Right lobe of liver (tissue), 4 donors: ENCODE results near the gene PRR5.

ENCODE experiments used
- POLR2A ChIP-seq: fragments of 450-650 bp; IDR thresholded peaks from one replicate; pipeline ENCODE4 v1.6.1; 2017; ENCODE audit warnings: antibody characterized with exemption, mild to moderate bottlenecking
- TF ChIP-seq, protein P1 (sequence below), 4 donors: fragments of 200-600 bp in 3 of 4; fragments of 450-650 bp in 1 of 4; IDR thresholded peaks; one replicate each; pipeline versions ENCODE4 v1.5.1 to v1.8.0; 2016 to 2022; ENCODE audit warnings: antibody characterized with exemption in 4 of 4, mild to moderate bottlenecking in 2 of 4
- donor health status: DM: no; HTN: no; CAD: no.
- donor health status: DM: no; HTN: no; CAD: no.
- donor health status: DM: no; HTN: yes; CAD: no.

DNA sequence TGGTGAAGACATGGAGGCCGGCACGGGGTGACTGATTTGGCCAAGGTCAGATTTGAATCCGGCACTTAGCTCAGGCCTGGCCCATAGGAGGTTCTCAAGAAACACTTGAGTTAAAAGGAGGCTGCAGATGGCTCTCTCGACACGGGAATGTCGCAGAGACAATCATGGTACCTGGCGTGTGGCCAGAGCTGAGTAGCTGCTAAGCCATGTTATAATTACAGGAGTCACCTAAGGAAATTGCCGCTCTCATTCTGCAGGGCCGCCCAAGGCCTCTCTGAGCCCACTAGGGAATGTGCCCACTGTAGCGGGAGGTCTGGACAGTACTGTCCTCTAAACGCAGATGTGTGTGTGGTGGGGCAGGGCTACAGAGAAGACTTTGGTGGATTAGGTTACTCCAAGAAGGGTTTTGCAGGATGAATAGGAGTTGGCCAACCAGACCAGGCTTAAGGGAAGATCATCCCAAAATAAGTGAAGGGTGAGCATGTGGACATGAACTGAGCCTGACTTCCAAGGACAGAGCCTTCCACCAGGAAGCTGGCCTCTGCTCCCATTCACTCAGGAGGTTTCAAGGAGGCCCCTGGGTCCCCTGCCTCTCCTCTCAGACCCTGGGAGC is 19.3 kb upstream of the PRR5 start:
- TF ChIP-seq POLR2A: no peak
- TF ChIP-seq, protein P1, sequence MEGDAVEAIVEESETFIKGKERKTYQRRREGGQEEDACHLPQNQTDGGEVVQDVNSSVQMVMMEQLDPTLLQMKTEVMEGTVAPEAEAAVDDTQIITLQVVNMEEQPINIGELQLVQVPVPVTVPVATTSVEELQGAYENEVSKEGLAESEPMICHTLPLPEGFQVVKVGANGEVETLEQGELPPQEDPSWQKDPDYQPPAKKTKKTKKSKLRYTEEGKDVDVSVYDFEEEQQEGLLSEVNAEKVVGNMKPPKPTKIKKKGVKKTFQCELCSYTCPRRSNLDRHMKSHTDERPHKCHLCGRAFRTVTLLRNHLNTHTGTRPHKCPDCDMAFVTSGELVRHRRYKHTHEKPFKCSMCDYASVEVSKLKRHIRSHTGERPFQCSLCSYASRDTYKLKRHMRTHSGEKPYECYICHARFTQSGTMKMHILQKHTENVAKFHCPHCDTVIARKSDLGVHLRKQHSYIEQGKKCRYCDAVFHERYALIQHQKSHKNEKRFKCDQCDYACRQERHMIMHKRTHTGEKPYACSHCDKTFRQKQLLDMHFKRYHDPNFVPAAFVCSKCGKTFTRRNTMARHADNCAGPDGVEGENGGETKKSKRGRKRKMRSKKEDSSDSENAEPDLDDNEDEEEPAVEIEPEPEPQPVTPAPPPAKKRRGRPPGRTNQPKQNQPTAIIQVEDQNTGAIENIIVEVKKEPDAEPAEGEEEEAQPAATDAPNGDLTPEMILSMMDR (IDR thresholded peaks at IDR 0.05): no peak
